Endodermal cell (in vitro differentiated cells): ENCODE results near the gene TRIO. TPM values are rescaled to one million over a fixed set of nuclear protein-coding genes. Genes with fewer than 3 reads are reported as not detected.

Experiments used
- DNase-seq: peaks from one replicate; pipeline ENCODE4 v3.0.0-alpha.2; 2017
- H3K27ac ChIP-seq: 2 replicates; pipeline ENCODE4 v1.5.1; 2013; ENCODE audit warnings: mild to moderate bottlenecking, low read depth, low read length, moderate library complexity
- H3K27me3 ChIP-seq: 2 replicates; pipeline ENCODE4 v1.6.1; 2013; ENCODE audit warnings: mild to moderate bottlenecking, low read length, moderate library complexity; ENCODE audit not compliant: insufficient read depth, control insufficient read depth, poor library complexity, severe bottlenecking
- H3K36me3 ChIP-seq: 2 replicates; pipeline ENCODE4 v1.7.0; 2013; ENCODE audit warnings: mild to moderate bottlenecking, low read length, moderate library complexity; ENCODE audit not compliant: control insufficient read depth, insufficient read depth
- H3K4me1 ChIP-seq: one replicate; pipeline ENCODE4 v1.7.0; 2013; ENCODE audit warnings: low read length; ENCODE audit not compliant: control insufficient read depth, insufficient read depth
- H3K4me3 ChIP-seq: 2 replicates; pipeline ENCODE4 v1.5.1; 2013; ENCODE audit warnings: mild to moderate bottlenecking, low read length, moderate library complexity
- H3K9ac ChIP-seq: 2 replicates; pipeline ENCODE4 v1.6.1; 2013; ENCODE audit warnings: mild to moderate bottlenecking, low read length, moderate library complexity; ENCODE audit not compliant: poor library complexity, severe bottlenecking; ENCODE audit errors: extremely low read depth
- H3K9me3 ChIP-seq: 2 replicates; pipeline ENCODE4 v1.6.1; 2013; ENCODE audit warnings: mild to moderate bottlenecking, low read length, moderate library complexity; ENCODE audit not compliant: control insufficient read depth
- H3K27ac Mint-ChIP-seq: 2 replicates; pipeline ENCODE4 v1.8.0; 2020; ENCODE audit warnings: mixed read lengths
- H3K27me3 Mint-ChIP-seq: 2 replicates; pipeline ENCODE4 v1.8.0; 2021; ENCODE audit warnings: mild to moderate bottlenecking, mixed read lengths; ENCODE audit not compliant: insufficient read depth
- H3K36me3 Mint-ChIP-seq: 2 replicates; pipeline ENCODE4 v1.8.0; 2020; ENCODE audit warnings: low read depth, mixed read lengths
- H3K4me1 Mint-ChIP-seq: 2 replicates; pipeline ENCODE4 v1.8.0; 2020; ENCODE audit warnings: mixed read lengths
- H3K4me3 Mint-ChIP-seq: 2 replicates; pipeline ENCODE4 v1.8.0; 2020; ENCODE audit warnings: mild to moderate bottlenecking, moderate library complexity, mixed read lengths
- H3K9me3 Mint-ChIP-seq: 2 replicates; pipeline ENCODE4 v1.8.0; 2020; ENCODE audit warnings: mild to moderate bottlenecking, mixed read lengths
- CTCF ChIP-seq: fragments of 200-600 bp; sonication (generic); conservative IDR thresholded peaks from 2 replicates; pipeline ENCODE4 v1.5.0; 2021; ENCODE audit warnings: antibody characterized with exemption, mild to moderate bottlenecking
- WGBS, 2 experiments: methylation state at CpG; one replicate each; pipeline versions ENCODE4 v1.1.5 to v1.1.7; 2013; ENCODE audit warnings: missing lambda C conversion rate in 2 of 2, mixed read lengths in 1 of 2; ENCODE audit not compliant: insufficient coverage in 1 of 2, insufficient read length in 1 of 2; 5-methylcytosine and 5-hydroxymethylcytosine counted together
- total RNA-seq, 2 donors: library from RNA; stranded (reverse); fragmentation: NEBNext Ultra II Directional in 1 of 2; extraction: Animal tissue kit (Norgen Biotek cat#: 25700) in 1 of 2; gene quantifications; 2 replicates in 1 of 2; 3 replicates in 1 of 2; pipeline ENCODE4 v1.2.1, GENCODE V29; 2021

TRIO gene
- total RNA-seq, 2 donors from 2014 or later = 88.3 to 109 TPM

- TF ChIP-seq CTCF = no peak
- H3K4me3 Mint-ChIP-seq = no peak overlapping the region
- peaks cover 13% of the 10 kb centered on the region for H3K27me3 Mint-ChIP-seq
Observed at GRCh38 chr5:14109041-14109747, 33.9 kb upstream of the TRIO start.

DNA sequence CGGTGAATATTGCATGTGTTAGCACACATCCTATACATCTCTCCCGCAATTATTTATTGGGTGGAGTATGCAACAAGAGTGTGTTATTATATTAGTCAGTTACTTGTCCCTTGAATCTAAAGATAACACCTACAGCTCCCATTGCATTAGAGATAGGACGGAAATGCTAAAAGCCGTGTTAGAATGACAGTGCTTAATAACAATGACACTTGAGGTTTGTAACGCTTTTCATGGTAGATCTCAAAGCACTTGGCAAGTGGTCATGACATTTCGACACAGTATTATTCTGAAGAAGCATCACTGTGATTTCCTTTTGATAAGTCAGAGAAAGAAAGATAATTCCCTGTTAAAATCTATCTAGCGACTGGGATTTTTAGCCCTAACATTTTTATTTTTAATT is 33.4 kb upstream of the TRIO start:
- Mint-ChIP-seq H3K27ac (no peak overlapping the region), H3K4me1 (peaks cover 14% of the 10 kb centered on the region), H3K9me3 (no peaks in the 10 kb centered on the region), H3K27me3 (peaks cover 13% of the 10 kb centered on the region), H3K4me3 (no peak overlapping the region), H3K36me3 (no peaks in the 10 kb centered on the region)
- Histone ChIP-seq H3K27ac (no peak overlapping the region), H3K9me3 (no peaks in the 10 kb centered on the region), H3K27me3 (no peaks in the 10 kb centered on the region), H3K4me3 (no peak overlapping the region), H3K9ac (no peak overlapping the region), H3K36me3 (no peaks in the 10 kb centered on the region), H3K4me1 (peaks cover 4% of the 10 kb centered on the region)
- WGBS, 2 experiments = 90 to 95% methylated on average over 4 to 5 of the region's 7 CpGs
- no peak for TF ChIP-seq CTCF
- no peak for DNase-seq

More at GRCh38 chr5:14109041-14109747, 33.9 kb upstream of the TRIO start:
- no peaks in the 10 kb centered on the region for H3K9me3 Mint-ChIP-seq
- no peak overlapping the region for H3K27ac Mint-ChIP-seq
- Histone ChIP-seq H3K27ac (no peak overlapping the region), H3K4me3 (no peak overlapping the region), H3K4me1 (no peaks in the 10 kb centered on the region), H3K36me3 (no peaks in the 10 kb centered on the region), H3K27me3 (no peaks in the 10 kb centered on the region), H3K9ac (no peak overlapping the region), H3K9me3 (no peaks in the 10 kb centered on the region)
- peaks cover 8% of the 10 kb centered on the region for H3K4me1 Mint-ChIP-seq
- WGBS, 2 experiments = 92 to 94% methylated on average over 7 to 8 of the region's 8 CpGs
- no peak for DNase-seq
- no peaks in the 10 kb centered on the region for H3K36me3 Mint-ChIP-seq

- Histone ChIP-seq H3K4me3 (no peak overlapping the region), H3K9ac (no peak overlapping the region), H3K27me3 (no peaks in the 10 kb centered on the region), H3K27ac (no peak overlapping the region), H3K36me3 (no peaks in the 10 kb centered on the region), H3K9me3 (no peaks in the 10 kb centered on the region), H3K4me1 (peaks cover 5% of the 10 kb centered on the region)
- H3K4me3 Mint-ChIP-seq = no peak overlapping the region
- TF ChIP-seq CTCF = no peak
- 93% methylated on average over 3 of the region's 4 CpGs; no CpG with 5 or more reads in 1 of the 2 experiments for whole genome bisulfite sequencing, 2 experiments
- no peak for DNase-seq
- H3K36me3 Mint-ChIP-seq = no peaks in the 10 kb centered on the region
- no peaks in the 10 kb centered on the region for H3K9me3 Mint-ChIP-seq
- peaks cover 18% of the 10 kb centered on the region for H3K4me1 Mint-ChIP-seq
- no peak overlapping the region for H3K27ac Mint-ChIP-seq
- H3K27me3 Mint-ChIP-seq = peaks cover 13% of the 10 kb centered on the region
Observed at GRCh38 chr5:14110196-14110595, 32.9 kb upstream of the TRIO start.
